HepG2 (cell line): ENCODE results near the gene RPTOR. TPM values are rescaled to one million over a fixed set of nuclear protein-coding genes. Genes with fewer than 3 reads are reported as not detected.

ENCODE experiments used
- ATAC-seq: fragments of 200-7000 bp; cut with Tn5 transposase; 3 replicates; pipeline ENCODE4 v1.9.1; 2020; ENCODE audit warnings: mild to moderate bottlenecking, moderate library complexity
- BruUV-seq: library from RNA; stranded (reverse); fragments of 400-500 nt; replicated peaks from 2 replicates; lab custom pipeline; 2021; lab: Mats Ljungman, UMichigan
- CTCF ChIA-PET: fragments of 300-600 bp; formaldehyde crosslinking; extraction: SDS; loops from one replicate; lab custom pipeline; 2021; ENCODE audit warnings: low total read pairs, inconsistent platforms, low intra/inter-chr PET ratio; lab: Yijun Ruan, JAX
- POLR2A ChIA-PET: fragments of 350-600 bp; sonication (Branson Sonifier 250); formaldehyde crosslinking; loops from one replicate; lab custom pipeline; 2020; ENCODE audit warnings: antibody characterized with exemption, inconsistent platforms; lab: Yijun Ruan, JAX
- DNase-seq: peaks from one replicate; pipeline ENCODE4 v3.0.0-alpha.2; 2015; ENCODE audit warnings: low spot score
- FAIRE-seq: peaks from 3 replicates; lab custom pipeline; 2011; peaks lifted over from hg19 to GRCh38; lab: Jason Lieb, UNC
- H2AFZ ChIP-seq: one replicate; pipeline ENCODE4 v1.6.1; 2011; ENCODE audit warnings: low read length, inconsistent platforms
- H3K27ac ChIP-seq: fragments of 300-600 bp; 3 replicates; pipeline ENCODE4 v1.8.0; 2011; ENCODE audit warnings: mixed run types, mild to moderate bottlenecking, mixed read lengths, low read length, inconsistent platforms; ENCODE audit not compliant: insufficient read depth; ENCODE audit errors: extremely low read length
- H3K27me3 ChIP-seq, 2 experiments: fragments of 200-600 bp in 1 of 2; 2 replicates in 1 of 2; 3 replicates in 1 of 2; pipeline versions ENCODE4 v1.6.0 to v1.8.0; 2011; ENCODE audit warnings: low read length in 2 of 2, mild to moderate bottlenecking in 2 of 2, moderate library complexity in 2 of 2, inconsistent platforms in 1 of 2; ENCODE audit not compliant: insufficient read depth in 2 of 2, control insufficient read depth in 1 of 2
- H3K36me3 ChIP-seq, 2 experiments: fragments of 200-600 bp in 1 of 2; replicated peaks in 1 of 2; 2 replicates in 1 of 2; 3 replicates in 1 of 2; pipeline versions ENCODE4 v1.5.1 to v1.8.0; 2011; ENCODE audit warnings: low read length in 2 of 2, inconsistent platforms in 1 of 2; ENCODE audit not compliant: insufficient read depth in 2 of 2, control insufficient read depth in 1 of 2
- H3K4me1 ChIP-seq: 2 replicates; pipeline ENCODE4 v1.5.1; 2012; ENCODE audit warnings: low read length, inconsistent platforms; ENCODE audit not compliant: insufficient read depth
- H3K4me2 ChIP-seq: 2 replicates; pipeline ENCODE4 v1.6.0; 2011; ENCODE audit warnings: low read depth, low read length, inconsistent platforms
- H3K4me3 ChIP-seq, 3 experiments: fragments of 200-600 bp in 1 of 3; sonication (generic), shearing (Covaris generic) in 1 of 3; replicated peaks in 1 of 3; 2 replicates each; pipeline ENCODE4 v1.5.1; 2011 to 2016; ENCODE audit warnings: low read length in 3 of 3, inconsistent platforms in 2 of 3, low read depth in 2 of 3, mild to moderate bottlenecking in 2 of 3, control low read depth in 1 of 3, mixed read lengths in 1 of 3; ENCODE audit not compliant: insufficient read depth in 1 of 3
- H3K79me2 ChIP-seq: one replicate; pipeline ENCODE4 v1.6.1; 2011; ENCODE audit warnings: low read length, inconsistent platforms; ENCODE audit not compliant: insufficient read depth
- H3K9ac ChIP-seq: 2 replicates; pipeline ENCODE4 v1.6.0; 2011; ENCODE audit warnings: mild to moderate bottlenecking, low read depth, low read length, inconsistent platforms; ENCODE audit not compliant: insufficient read depth
- H3K9me3 ChIP-seq: 2 replicates; pipeline ENCODE4 v1.5.1; 2012; ENCODE audit warnings: mild to moderate bottlenecking, low read length
- H4K20me1 ChIP-seq: 2 replicates; pipeline ENCODE4 v1.6.0; 2011; ENCODE audit warnings: inconsistent platforms, mild to moderate bottlenecking, low read length, moderate library complexity; ENCODE audit not compliant: insufficient read depth
- CREBL2 ChIP-seq: sonication (generic); formaldehyde crosslinking; IDR thresholded peaks from 2 replicates; pipeline ENCODE4 v1.8.1; 2023; ENCODE audit warnings: missing genetic modification reagents, mild to moderate bottlenecking, borderline replicate concordance
- HMG20A ChIP-seq: IDR thresholded peaks from 2 replicates; pipeline ENCODE4 v1.6.1; 2016; ENCODE audit warnings: borderline replicate concordance
- HMGA1 ChIP-seq: sonication (generic); formaldehyde crosslinking; conservative IDR thresholded peaks from 2 replicates; pipeline ENCODE4 v1.4.0; 2020; ENCODE audit warnings: missing genetic modification reagents
- MED8 ChIP-seq: sonication (generic); formaldehyde crosslinking; IDR thresholded peaks from 2 replicates; pipeline ENCODE4 v1.8.1; 2023; ENCODE audit warnings: mild to moderate bottlenecking, missing genetic modification reagents; ENCODE audit not compliant: insufficient replicate concordance
- NPAS2 ChIP-seq: sonication (generic); formaldehyde crosslinking; IDR thresholded peaks from 2 replicates; pipeline ENCODE4 v1.8.0; 2022; ENCODE audit warnings: mild to moderate bottlenecking, missing genetic modification reagents, borderline replicate concordance
- PAX8 ChIP-seq: sonication (generic); formaldehyde crosslinking; IDR thresholded peaks from 2 replicates; pipeline ENCODE4 v1.8.0; 2022; ENCODE audit warnings: mild to moderate bottlenecking, missing genetic modification reagents, borderline replicate concordance
- PPARG ChIP-seq: conservative IDR thresholded peaks from 2 replicates; pipeline ENCODE4 v1.6.1; 2016; ENCODE audit warnings: missing biosample characterization, missing genetic modification reagents
- PRDM10 ChIP-seq: sonication (generic); formaldehyde crosslinking; IDR thresholded peaks from 2 replicates; pipeline ENCODE4 v1.4.0; 2020; ENCODE audit warnings: low read depth, missing genetic modification reagents
- U2AF1 ChIP-seq: fragments of 200-400 bp; formaldehyde crosslinking; optimal IDR thresholded peaks from 2 replicates; pipeline ENCODE3; 2017; ENCODE audit warnings: mild to moderate bottlenecking, low read depth, low read length
- ZBTB37 ChIP-seq: sonication (generic); formaldehyde crosslinking; IDR thresholded peaks from 2 replicates; pipeline ENCODE4 v1.4.0; 2020; ENCODE audit warnings: mild to moderate bottlenecking, missing genetic modification reagents
- ZFY ChIP-seq: sonication (generic); formaldehyde crosslinking; IDR thresholded peaks from 2 replicates; pipeline ENCODE4 v1.4.0; 2020; ENCODE audit warnings: missing genetic modification reagents
- ZNF138 ChIP-seq: sonication (generic); formaldehyde crosslinking; IDR thresholded peaks from 2 replicates; pipeline ENCODE4 v1.5.0; 2020; ENCODE audit warnings: mild to moderate bottlenecking, low read depth, missing genetic modification reagents
- ZNF224 ChIP-seq: sonication (generic); formaldehyde crosslinking; IDR thresholded peaks from 2 replicates; pipeline ENCODE4 v1.5.0; 2020; ENCODE audit warnings: mild to moderate bottlenecking, missing genetic modification reagents
- WGBS: methylation state at CpG from one replicate; pipeline ENCODE4 v1.1.6; 2017; ENCODE audit warnings: low lambda C conversion rate; 5-methylcytosine and 5-hydroxymethylcytosine counted together
- in situ Hi-C: cut with HindIII; loops from 2 replicates; pipeline ENCODE4 v1.10.0; 2017; ENCODE audit warnings: low pct_unique_long_range_greater_than_20kb; ENCODE audit not compliant: extremely low pct_ligation_motif_present
- intact Hi-C: fragments of 100-400 bp; cut with micrococcal nuclease; formaldehyde crosslinking; loops from one replicate; pipeline ENCODE4 v1.10.0; 2022; ENCODE audit not compliant: unreplicated experiment
- polyA plus RNA-seq, 8 experiments: library from polyadenylated mRNA; depleted of rRNA in 3 of 8; stranded (reverse) in 7 of 8; unstranded in 1 of 8; fragments of >200 nt; fragmentation: Illumina TruSeq in 4 of 8; extraction: Trizol in 4 of 8; gene quantifications; 2 replicates each; pipeline versions ENCODE4 v1.2.1 to v1.2.3, GENCODE V29; 2011 to 2016; ENCODE audit warnings: low read depth in 4 of 8, missing spikeins in 1 of 8, mixed read lengths in 1 of 8; ENCODE audit not compliant: insufficient read depth in 1 of 8
- total RNA-seq, 5 experiments: library from RNA; depleted of rRNA; stranded (reverse); fragments of >200 nt; fragmentation: Illumina TruSeq; extraction: Trizol; gene quantifications; 2 replicates each; pipeline ENCODE4 v1.2.3, GENCODE V29; 2016; ENCODE audit warnings: low read depth in 1 of 5

RPTOR gene
- total and polyA plus RNA-seq, 2 of the 13 experiments (the other 11 are each of a cell fraction or from before 2014, with no cell fraction given), result 6.6 to 25.3 TPM

GRCh38 chr17:80727409-80727755, 182.7 kb downstream of the RPTOR start (continued):
- TF ChIP-seq PRDM10 (CRISPR knock-in tag) (no peak), U2AF1 (no peak), HMGA1 (CRISPR knock-in tag) (no peak), HMG20A (no peak)

- H3K27ac ChIP-seq, result no peak overlapping the region
Measured at GRCh38 chr17:80729016-80729415, 184.4 kb downstream of the RPTOR start.

More at GRCh38 chr17:80729016-80729415, 184.4 kb downstream of the RPTOR start:
- H2AFZ ChIP-seq, result no peak overlapping the region
- DNase-seq, result no peak
- FAIRE-seq, result no peak
- no peak for ATAC-seq
- TF ChIP-seq PAX8 (CRISPR knock-in tag), result no peak
- no peak for TF ChIP-seq ZNF224 (CRISPR knock-in tag)
- no peak for TF ChIP-seq ZNF138 (CRISPR knock-in tag)
- TF ChIP-seq ZBTB37 (CRISPR knock-in tag), result no peak
- TF ChIP-seq MED8 (CRISPR knock-in tag), result no peak
- no peak for TF ChIP-seq NPAS2
- no peak for TF ChIP-seq PPARG (CRISPR knock-in tag)
- no peak for TF ChIP-seq CREBL2 (CRISPR knock-in tag)
- TF ChIP-seq ZFY (CRISPR knock-in tag), result no peak
- no peak overlapping the region for H3K4me3 ChIP-seq
- BruUV-seq, result no TSS peak
- no peaks in the 10 kb centered on the region for H4K20me1 ChIP-seq
- peaks cover 4% of the 10 kb centered on the region for H3K79me2 ChIP-seq
- no peak overlapping the region for H3K4me2 ChIP-seq
- H3K27me3 ChIP-seq, result no peaks in the 10 kb centered on the region
- WGBS, result 96% methylated on average over 7 of the region's 7 CpGs
- POLR2A ChIA-PET, result no interaction called here
- in situ Hi-C loops, result no loop called here
- peaks cover 12 to 31% of the 10 kb centered on the region in 2 experiments; a peak in 4 of 5 replicates for H3K36me3 ChIP-seq
- intact Hi-C loops, result no loop called here
- H3K9me3 ChIP-seq, result no peaks in the 10 kb centered on the region
- no peaks in the 10 kb centered on the region for H3K4me1 ChIP-seq
- CTCF ChIA-PET, result no interaction called here
- H3K9ac ChIP-seq, result no peak overlapping the region
